ENCODE results near the gene CBX6.

The CBX6 gene

GRCh38 chr22:38873469-38874411 is 1.7 kb upstream of the CBX6 start:
- peak; percentile 48 for DNase-seq (ENCODE audit: low read depth)

GRCh38 chr22:38872831-38873248 is 824 bp upstream of the CBX6 start:
- DNase-seq (ENCODE audit: low read depth) = no peak

GRCh38 chr22:38871360-38872171 is 450 bp downstream of the CBX6 start:
- DNase-seq (ENCODE audit: low read depth) = no peak

- DNase-seq (ENCODE audit: low read depth) = no peak
Observed at GRCh38 chr22:38870791-38871359, 1.1 kb downstream of the CBX6 start.

GRCh38 chr22:38870312-38870741 is 1.7 kb downstream of the CBX6 start:
- DNase-seq (ENCODE audit: low read depth) = peak; percentile 69

- no peak for DNase-seq (ENCODE audit: low read depth)
Observed at GRCh38 chr22:38869663-38870062, 2.4 kb downstream of the CBX6 start.

- peak; percentile 71 for DNase-seq (ENCODE audit: low read depth)
Observed at GRCh38 chr22:38868886-38869381, 3.1 kb downstream of the CBX6 start.

- no peak for DNase-seq (ENCODE audit: low read depth)
Observed at GRCh38 chr22:38868286-38868721, 3.7 kb downstream of the CBX6 start.

GRCh38 chr22:38867471-38868285 is 4.3 kb downstream of the CBX6 start:
- DNase-seq (ENCODE audit: low read depth) = no peak

- DNase-seq (ENCODE audit: low read depth) = no peak
Observed at GRCh38 chr22:38867124-38867455, 4.9 kb downstream of the CBX6 start.

GRCh38 chr22:38866399-38867123 is 5.5 kb downstream of the CBX6 start:
- no peak for DNase-seq (ENCODE audit: low read depth)

GRCh38 chr22:38866024-38866398 is 6.0 kb downstream of the CBX6 start:
- no peak for DNase-seq (ENCODE audit: low read depth)

- DNase-seq (ENCODE audit: low read depth) = no peak
Observed at GRCh38 chr22:38865201-38866023, 6.6 kb downstream of the CBX6 start.

GRCh38 chr22:38864361-38865191 is 7.4 kb downstream of the CBX6 start:
- DNase-seq (ENCODE audit: low read depth) = no peak

GRCh38 chr22:38863531-38864131 is 8.4 kb downstream of the CBX6 start:
- no peak for DNase-seq (ENCODE audit: low read depth)

- DNase-seq (ENCODE audit: low read depth) = no peak
Observed at GRCh38 chr22:38862375-38863329, 9.4 kb downstream of the CBX6 start.

- DNase-seq (ENCODE audit: low read depth) = no peak
Observed at GRCh38 chr22:38861927-38862326, 10.1 kb downstream of the CBX6 start.
